Osteoblast (primary cell): Measurements from ENCODE around the gene CELF4. TPM values are rescaled to one million over a fixed set of nuclear protein-coding genes. Genes with fewer than 3 reads are reported as not detected.

Experiments used
- DNase-seq: peaks from one replicate; pipeline ENCODE4 v3.0.0; 2011; ENCODE audit warnings: low spot score, mixed read lengths; ENCODE audit not compliant: insufficient read length; ENCODE audit errors: missing footprints
- H2AFZ ChIP-seq: 2 replicates; pipeline ENCODE4 v1.6.0; 2011; ENCODE audit warnings: mild to moderate bottlenecking, low read length
- H3K27ac ChIP-seq: 2 replicates; pipeline ENCODE4 v1.5.1; 2011; ENCODE audit warnings: mild to moderate bottlenecking, low read depth, low read length, moderate library complexity
- H3K27me3 ChIP-seq: 2 replicates; pipeline ENCODE4 v1.6.0; 2012; ENCODE audit warnings: mild to moderate bottlenecking, control low read depth, inconsistent platforms, low read length, moderate library complexity; ENCODE audit not compliant: insufficient read depth
- H3K36me3 ChIP-seq: 2 replicates; pipeline ENCODE4 v1.5.1; 2011; ENCODE audit warnings: mild to moderate bottlenecking, low read length, control low read depth, moderate library complexity; ENCODE audit not compliant: insufficient read depth
- H3K4me1 ChIP-seq: 2 replicates; pipeline ENCODE4 v1.5.1; 2011; ENCODE audit warnings: mild to moderate bottlenecking, low read length, control low read depth, moderate library complexity; ENCODE audit not compliant: insufficient read depth
- H3K4me2 ChIP-seq: 2 replicates; pipeline ENCODE4 v1.6.0; 2011; ENCODE audit warnings: mild to moderate bottlenecking, low read length; ENCODE audit not compliant: insufficient read depth
- H3K4me3 ChIP-seq: fragments of 200-600 bp; sonication (generic); 3 replicates; pipeline ENCODE4 v1.5.1; 2012; ENCODE audit warnings: mild to moderate bottlenecking, low read length, inconsistent platforms; ENCODE audit not compliant: insufficient read depth
- H3K79me2 ChIP-seq: 2 replicates; pipeline ENCODE4 v1.6.0; 2012; ENCODE audit warnings: mild to moderate bottlenecking, low read length, control low read depth, inconsistent platforms; ENCODE audit not compliant: insufficient read depth
- H3K9me3 ChIP-seq: 2 replicates; pipeline ENCODE4 v1.5.1; 2011; ENCODE audit warnings: low read depth, low read length, control low read depth
- H4K20me1 ChIP-seq: 2 replicates; pipeline ENCODE4 v1.6.0; 2012; ENCODE audit warnings: mild to moderate bottlenecking, low read length, control low read depth; ENCODE audit not compliant: insufficient read depth
- total RNA-seq: library from RNA; depleted of rRNA; stranded (reverse); fragments of >200 nt; gene quantifications from 2 replicates; pipeline ENCODE4 v1.2.3, GENCODE V29; 2012
- TF ChIP-seq, protein P1 (sequence below): IDR thresholded peaks from 2 replicates; pipeline ENCODE4 v1.5.1; 2011; ENCODE audit warnings: mild to moderate bottlenecking, low read depth, low read length, moderate library complexity; ENCODE audit errors: extremely low read depth

CELF4 gene
- total RNA-seq, 1 donor: not detected

DNA sequence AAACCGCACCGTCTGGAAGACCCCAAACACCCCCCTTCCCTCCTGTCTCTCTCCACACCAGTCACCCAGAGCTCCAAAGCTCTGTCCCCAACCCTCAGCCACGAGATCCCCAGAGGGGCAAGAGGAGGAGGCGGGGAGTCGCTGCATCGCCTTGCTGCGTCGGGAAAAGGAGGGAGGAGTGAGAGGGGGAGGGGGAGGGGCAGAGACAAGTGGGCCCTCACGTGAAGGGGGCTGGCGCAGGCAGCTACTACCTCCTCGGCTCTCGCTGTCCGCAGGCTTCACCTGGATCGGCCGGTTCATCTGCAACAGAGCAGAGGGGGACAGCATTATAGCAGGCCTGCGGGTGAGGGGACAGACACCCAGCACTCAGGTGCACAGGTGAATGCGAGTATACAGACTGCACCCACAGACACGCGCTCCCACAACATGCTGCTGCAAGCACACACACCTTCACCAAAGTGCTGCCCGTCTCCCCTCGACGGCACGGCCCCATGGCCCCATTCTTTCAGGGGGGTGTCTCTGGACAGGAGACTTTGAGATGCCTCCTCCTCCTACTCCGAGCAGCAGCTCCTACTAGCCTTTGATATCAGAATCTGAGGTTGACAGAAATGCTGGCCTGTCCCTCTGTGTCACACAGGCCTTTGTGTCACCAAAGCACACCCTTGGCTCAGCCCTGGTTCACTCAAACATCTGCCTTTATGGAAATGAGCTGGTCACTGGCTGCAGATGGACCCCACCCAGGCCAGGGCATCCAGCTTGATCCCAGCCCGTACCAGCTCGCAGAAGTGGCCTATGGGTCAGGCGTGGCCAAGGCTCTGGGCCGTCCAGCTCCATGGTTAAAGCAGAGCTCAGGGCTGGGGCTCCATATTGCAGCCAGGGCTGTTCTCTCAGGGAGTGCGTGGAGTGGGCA, 243.8 kb downstream of the CELF4 start:
- Histone ChIP-seq H3K27me3 (peaks cover 8% of the 10 kb centered on the region), H2AFZ (no peak overlapping the region), H3K4me1 (no peaks in the 10 kb centered on the region), H3K9me3 (no peaks in the 10 kb centered on the region), H4K20me1 (no peaks in the 10 kb centered on the region), H3K36me3 (no peaks in the 10 kb centered on the region), H3K4me2 (no peak overlapping the region), H3K4me3 (no peak overlapping the region), H3K79me2 (no peaks in the 10 kb centered on the region), H3K27ac (no peak overlapping the region)
- TF ChIP-seq, protein P1, sequence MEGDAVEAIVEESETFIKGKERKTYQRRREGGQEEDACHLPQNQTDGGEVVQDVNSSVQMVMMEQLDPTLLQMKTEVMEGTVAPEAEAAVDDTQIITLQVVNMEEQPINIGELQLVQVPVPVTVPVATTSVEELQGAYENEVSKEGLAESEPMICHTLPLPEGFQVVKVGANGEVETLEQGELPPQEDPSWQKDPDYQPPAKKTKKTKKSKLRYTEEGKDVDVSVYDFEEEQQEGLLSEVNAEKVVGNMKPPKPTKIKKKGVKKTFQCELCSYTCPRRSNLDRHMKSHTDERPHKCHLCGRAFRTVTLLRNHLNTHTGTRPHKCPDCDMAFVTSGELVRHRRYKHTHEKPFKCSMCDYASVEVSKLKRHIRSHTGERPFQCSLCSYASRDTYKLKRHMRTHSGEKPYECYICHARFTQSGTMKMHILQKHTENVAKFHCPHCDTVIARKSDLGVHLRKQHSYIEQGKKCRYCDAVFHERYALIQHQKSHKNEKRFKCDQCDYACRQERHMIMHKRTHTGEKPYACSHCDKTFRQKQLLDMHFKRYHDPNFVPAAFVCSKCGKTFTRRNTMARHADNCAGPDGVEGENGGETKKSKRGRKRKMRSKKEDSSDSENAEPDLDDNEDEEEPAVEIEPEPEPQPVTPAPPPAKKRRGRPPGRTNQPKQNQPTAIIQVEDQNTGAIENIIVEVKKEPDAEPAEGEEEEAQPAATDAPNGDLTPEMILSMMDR: no peak
- no peak for DNase-seq

DNA sequence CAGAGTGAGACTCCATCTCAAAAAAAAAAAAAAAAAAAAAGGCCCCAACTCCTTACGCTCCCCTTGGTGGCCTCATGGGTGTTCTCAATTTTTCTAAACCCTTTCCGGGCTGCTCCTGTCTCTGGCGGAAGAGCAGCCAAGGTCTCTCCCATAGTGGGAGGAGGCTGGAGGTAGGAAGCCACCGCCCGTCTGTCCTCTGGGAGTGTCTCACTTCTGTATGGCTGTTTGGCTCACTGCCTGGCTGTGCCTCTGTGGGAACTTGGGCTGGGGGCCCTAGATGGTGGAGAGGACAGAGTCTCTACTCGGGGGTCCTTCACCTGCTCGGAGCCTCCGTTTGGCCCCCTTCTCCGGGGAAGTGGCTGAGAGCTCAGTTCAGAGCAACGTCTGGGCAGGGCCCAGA, 245.3 kb downstream of the CELF4 start:
- Histone ChIP-seq H3K4me1 (no peaks in the 10 kb centered on the region), H3K9me3 (no peaks in the 10 kb centered on the region), H3K79me2 (no peaks in the 10 kb centered on the region), H3K36me3 (no peaks in the 10 kb centered on the region), H3K4me2 (no peak overlapping the region), H3K4me3 (no peak overlapping the region), H2AFZ (no peak overlapping the region), H4K20me1 (no peaks in the 10 kb centered on the region), H3K27ac (no peak overlapping the region), H3K27me3 (peaks cover 8% of the 10 kb centered on the region)
- DNase-seq: no peak
- TF ChIP-seq, protein P1: no peak

DNA sequence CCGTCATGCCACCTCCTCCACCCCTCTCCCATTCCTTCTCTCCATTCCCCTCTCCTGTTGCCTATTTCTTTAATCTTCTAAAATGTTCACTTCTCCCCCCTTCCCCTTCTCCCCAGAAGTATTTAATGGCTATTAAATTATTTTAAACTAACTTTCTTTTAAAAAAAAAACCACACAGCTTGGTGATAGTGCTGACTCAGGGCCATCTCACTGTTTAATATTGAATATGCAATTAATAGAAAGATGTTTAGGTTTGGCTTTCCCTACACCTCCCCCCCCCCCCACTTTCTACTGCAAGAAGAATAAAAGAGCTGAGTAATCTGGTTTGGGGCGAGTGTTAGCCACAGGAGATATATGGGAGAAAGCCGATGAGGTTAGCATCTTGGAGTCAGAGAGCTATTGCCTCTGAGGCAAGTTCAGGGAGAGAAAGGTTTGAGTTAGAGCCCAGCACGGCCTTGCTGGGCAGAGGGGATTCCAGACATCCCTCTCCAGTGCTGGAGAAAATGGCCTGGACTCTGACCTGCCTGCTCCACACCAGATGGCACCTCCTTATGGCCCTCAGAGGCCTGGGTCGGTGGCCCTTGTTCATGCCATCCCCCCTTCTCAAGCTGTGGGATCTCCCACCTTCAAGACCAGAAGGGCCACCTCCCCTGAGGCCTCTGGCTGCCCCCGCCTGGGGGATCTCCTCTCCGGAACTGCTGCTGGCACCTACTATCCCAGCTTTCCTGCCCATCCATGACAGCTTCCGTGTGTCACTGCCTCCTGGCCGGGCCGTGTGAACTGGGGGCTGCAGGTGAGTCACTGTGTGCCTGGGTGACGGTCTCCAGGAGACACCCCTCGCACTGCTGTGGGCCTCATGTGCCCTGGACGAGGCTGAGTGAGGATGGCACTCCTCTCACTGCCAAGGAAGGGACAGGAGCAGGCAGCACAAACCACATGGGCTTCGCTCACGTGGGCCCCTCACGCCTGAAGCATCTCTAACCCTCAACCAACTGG, 246.9 kb downstream of the CELF4 start:
- Histone ChIP-seq H3K79me2 (no peaks in the 10 kb centered on the region), H4K20me1 (no peaks in the 10 kb centered on the region), H3K27me3 (peaks cover 3% of the 10 kb centered on the region), H3K4me3 (no peak overlapping the region), H3K27ac (no peak overlapping the region), H3K4me1 (no peaks in the 10 kb centered on the region), H3K36me3 (no peaks in the 10 kb centered on the region), H3K4me2 (no peak overlapping the region), H3K9me3 (no peaks in the 10 kb centered on the region), H2AFZ (no peak overlapping the region)
- peak; percentile 65 for DNase-seq
- TF ChIP-seq, protein P1: no peak

DNA sequence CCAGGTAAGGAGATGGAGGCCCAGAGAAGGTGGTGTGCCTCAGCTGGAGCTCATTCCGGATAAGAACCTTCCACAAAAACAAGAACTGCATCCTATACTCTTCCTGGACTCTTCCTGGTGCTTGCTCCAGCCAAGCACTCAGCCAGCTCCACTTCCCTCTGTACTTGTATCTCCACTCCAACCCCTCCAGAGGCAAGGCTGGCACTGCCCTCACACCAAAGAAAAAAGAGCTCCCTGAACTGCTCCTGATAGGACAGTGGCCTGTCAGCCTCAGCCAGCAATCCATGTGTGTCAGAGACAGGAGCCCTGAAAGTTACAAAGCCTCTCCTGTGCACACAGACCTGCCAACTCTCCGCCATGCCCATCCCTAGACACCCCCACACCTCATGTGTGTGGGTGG, 248.1 kb downstream of the CELF4 start:
- DNase-seq: no peak
- TF ChIP-seq, protein P1: no peak
- Histone ChIP-seq H4K20me1 (no peaks in the 10 kb centered on the region), H3K36me3 (no peaks in the 10 kb centered on the region), H3K79me2 (no peaks in the 10 kb centered on the region), H3K9me3 (no peaks in the 10 kb centered on the region), H3K27ac (no peak overlapping the region), H2AFZ (no peak overlapping the region), H3K4me3 (no peak overlapping the region), H3K27me3 (peaks cover 3% of the 10 kb centered on the region), H3K4me2 (no peak overlapping the region), H3K4me1 (no peaks in the 10 kb centered on the region)
